NOMO-1 treated with dmso at 0.1 percent for 144 hours (cell line): ENCODE measurements around the gene REPIN1.
A peak's percentile ranks its signal among the peaks of the same experiment; 100 is the strongest.

Source experiments
- DNase-seq: peaks from one replicate; lab custom pipeline; 2025; ENCODE audit not compliant: unreplicated experiment; lab: John Stamatoyannopoulos, UW

Gene REPIN1

GRCh38 chr7:150404805-150405583 lies 36.4 kb downstream of the REPIN1 start:
- peak; percentile 49 for DNase-seq

- no peak for DNase-seq
These were observed 37.1 kb downstream of the REPIN1 start for GRCh38 chr7:150405584-150406311.

- DNase-seq, result no peak
These were observed 37.6 kb downstream of the REPIN1 start for GRCh38 chr7:150406312-150406566.

- DNase-seq, result peak; percentile 2
These were observed 38.2 kb downstream of the REPIN1 start for GRCh38 chr7:150406567-150407421.

GRCh38 chr7:150407588-150408392 lies 39.2 kb downstream of the REPIN1 start:
- no peak for DNase-seq

- no peak for DNase-seq
These were observed 40.0 kb downstream of the REPIN1 start for GRCh38 chr7:150408393-150409299.

GRCh38 chr7:150409300-150410030 lies 40.8 kb downstream of the REPIN1 start:
- DNase-seq, result no peak

GRCh38 chr7:150410131-150410530 lies 41.5 kb downstream of the REPIN1 start:
- DNase-seq, result no peak

- no peak for DNase-seq
These were observed 42.2 kb downstream of the REPIN1 start for GRCh38 chr7:150410680-150411346.

GRCh38 chr7:150411606-150412005 lies 43.0 kb downstream of the REPIN1 start:
- DNase-seq, result no peak

- DNase-seq, result no peak
These were observed 43.4 kb downstream of the REPIN1 start for GRCh38 chr7:150412016-150412415.

GRCh38 chr7:150412518-150413488 lies 44.2 kb downstream of the REPIN1 start:
- DNase-seq, result no peak

- no peak for DNase-seq
These were observed 45.0 kb downstream of the REPIN1 start for GRCh38 chr7:150413640-150414081.

- DNase-seq, result no peak
These were observed 46.8 kb downstream of the REPIN1 start for GRCh38 chr7:150415161-150416153.

- DNase-seq, result no peak
These were observed 48.6 kb downstream of the REPIN1 start for GRCh38 chr7:150417239-150417638.

GRCh38 chr7:150417863-150418262 lies 49.2 kb downstream of the REPIN1 start:
- no peak for DNase-seq
